Measurements from ENCODE around the gene KCNE2. TPM values are rescaled to one million over a fixed set of nuclear protein-coding genes. Genes with fewer than 3 reads are reported as not detected.

The KCNE2 gene
- total and polyA plus RNA-seq, 4 donors = 0.50 to 2.4 (median 1.6) TPM

DNA sequence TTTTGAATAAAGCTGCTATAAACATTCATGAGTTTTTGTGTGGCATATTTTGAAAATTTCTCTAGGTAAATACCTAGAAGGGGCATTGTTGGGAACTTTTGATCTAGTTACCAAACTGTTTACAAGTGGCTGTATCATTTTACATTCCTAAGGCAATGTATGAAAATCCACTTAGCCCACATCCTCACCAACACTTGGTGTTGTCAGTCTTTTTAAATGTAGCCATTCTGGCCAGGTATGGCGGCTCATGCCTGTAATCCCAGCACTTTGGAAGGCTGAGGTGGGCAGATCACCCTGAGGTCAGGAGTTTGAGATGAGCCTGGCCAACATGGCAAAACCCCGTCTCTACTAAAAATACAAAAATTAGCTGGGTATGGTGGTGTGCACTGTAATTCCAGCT, 5.9 kb upstream of the KCNE2 start:
- Histone ChIP-seq H3K27ac (ENCODE audit: low read depth in 1 of 2, low read length in 2 of 2) (no peak overlapping the region), H3K27me3 (ENCODE audit: control insufficient read depth in 1 of 2, insufficient read depth in 2 of 2, low read length in 1 of 2) (no peaks in the 10 kb centered on the region), H3K36me3 (ENCODE audit: control insufficient read depth in 1 of 2, insufficient read depth in 2 of 2, low read length in 1 of 2) (no peaks in the 10 kb centered on the region), H3K4me1 (ENCODE audit: control insufficient read depth in 1 of 2, insufficient read depth in 2 of 2, low read length in 2 of 2) (no peaks in the 10 kb centered on the region), H3K9me3 (ENCODE audit: control insufficient read depth, low read length) (no peaks in the 10 kb centered on the region), H3K4me3 (ENCODE audit: low read length in 2 of 2) (no peak overlapping the region)
- ATAC-seq (ENCODE audit: low FRiP score) (no peak), DNase-seq (no peak)
- 89 to 96% methylated on average over 2 of the region's 2 CpGs for WGBS, 2 donors
- intact Hi-C loops (cut with DNase I) = no loop called here

DNA sequence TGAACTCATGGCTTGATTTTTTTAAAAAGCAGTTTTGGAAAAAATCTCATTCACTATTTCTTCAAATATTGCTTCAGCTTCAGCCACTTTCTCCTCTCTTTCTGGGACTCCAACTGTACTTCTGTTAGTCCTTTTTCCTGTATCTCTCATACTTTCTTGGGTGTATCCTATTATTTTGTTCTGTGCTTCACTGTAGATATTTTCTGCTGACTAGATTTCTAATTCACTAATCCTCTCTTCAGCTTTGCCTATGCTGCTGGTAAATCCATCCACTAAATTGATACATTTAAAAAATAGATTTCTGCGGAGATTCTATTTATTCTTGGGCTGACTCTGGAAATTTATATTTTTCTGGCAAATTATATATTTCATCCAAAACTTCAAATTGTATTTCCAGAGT, 4.9 kb upstream of the KCNE2 start:
- intact Hi-C loops (cut with DNase I) = no loop called here
- H3K9me3 ChIP-seq (ENCODE audit: control insufficient read depth, low read length) = no peaks in the 10 kb centered on the region
- H3K27ac ChIP-seq (ENCODE audit: low read depth in 1 of 2, low read length in 2 of 2) = no peak overlapping the region
- no peaks in the 10 kb centered on the region for H3K27me3 ChIP-seq (ENCODE audit: control insufficient read depth in 1 of 2, insufficient read depth in 2 of 2, low read length in 1 of 2)
- H3K4me1 ChIP-seq (ENCODE audit: control insufficient read depth in 1 of 2, insufficient read depth in 2 of 2, low read length in 2 of 2) = no peaks in the 10 kb centered on the region
- WGBS, 2 donors = 39 to 48% methylated on average over 1 of the region's 1 CpG
- ATAC-seq (ENCODE audit: low FRiP score) (no peak), DNase-seq (no peak)
- H3K36me3 ChIP-seq (ENCODE audit: control insufficient read depth in 1 of 2, insufficient read depth in 2 of 2, low read length in 1 of 2) = no peaks in the 10 kb centered on the region
- H3K4me3 ChIP-seq (ENCODE audit: low read length in 2 of 2) = no peak overlapping the region

GRCh38 chr21:34360488-34361241, 3.1 kb upstream of the KCNE2 start:
- Histone ChIP-seq H3K27ac (ENCODE audit: low read depth in 1 of 2, low read length in 2 of 2) (no peak overlapping the region), H3K9me3 (ENCODE audit: control insufficient read depth, low read length) (no peaks in the 10 kb centered on the region), H3K27me3 (ENCODE audit: control insufficient read depth in 1 of 2, insufficient read depth in 2 of 2, low read length in 1 of 2) (no peaks in the 10 kb centered on the region), H3K36me3 (ENCODE audit: control insufficient read depth in 1 of 2, insufficient read depth in 2 of 2, low read length in 1 of 2) (no peaks in the 10 kb centered on the region), H3K4me1 (ENCODE audit: control insufficient read depth in 1 of 2, insufficient read depth in 2 of 2, low read length in 2 of 2) (no peaks in the 10 kb centered on the region), H3K4me3 (ENCODE audit: low read length in 2 of 2) (no peak overlapping the region)
- ATAC-seq (ENCODE audit: low FRiP score) = no peak
- intact Hi-C loops (cut with DNase I) = no loop called here
- WGBS, 2 donors = 93 to 95% methylated on average over 12 of the region's 12 CpGs
- DNase-seq = no peak

DNA sequence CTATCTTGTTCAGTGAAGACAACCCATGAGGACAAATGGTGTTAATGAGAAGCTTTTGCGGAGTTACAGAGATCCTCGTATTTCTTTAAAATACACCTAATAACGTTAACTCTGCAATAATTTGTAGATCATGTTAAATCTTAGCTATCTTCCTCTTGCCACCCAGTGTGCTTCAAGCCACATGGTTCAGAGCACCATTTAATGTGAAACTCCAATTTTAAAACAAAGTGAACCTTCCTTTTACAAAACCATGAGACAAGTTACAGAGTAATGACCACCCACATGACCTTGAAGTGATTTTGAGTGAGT, 1.7 kb upstream of the KCNE2 start:
- no peak for ATAC-seq (ENCODE audit: low FRiP score)
- H3K4me1 ChIP-seq (ENCODE audit: control insufficient read depth in 1 of 2, insufficient read depth in 2 of 2, low read length in 2 of 2) = no peaks in the 10 kb centered on the region
- WGBS, 2 donors = 19 to 27% methylated on average over 3 of the region's 3 CpGs
- no peak for DNase-seq
- intact Hi-C loops (cut with DNase I) = no loop called here
- H3K27me3 ChIP-seq (ENCODE audit: control insufficient read depth in 1 of 2, insufficient read depth in 2 of 2, low read length in 1 of 2) = no peaks in the 10 kb centered on the region
- no peak overlapping the region for H3K4me3 ChIP-seq (ENCODE audit: low read length in 2 of 2)
- no peak overlapping the region for H3K27ac ChIP-seq (ENCODE audit: low read depth in 1 of 2, low read length in 2 of 2)
- no peaks in the 10 kb centered on the region for H3K36me3 ChIP-seq (ENCODE audit: control insufficient read depth in 1 of 2, insufficient read depth in 2 of 2, low read length in 1 of 2)
- H3K9me3 ChIP-seq (ENCODE audit: control insufficient read depth, low read length) = no peaks in the 10 kb centered on the region

DNA sequence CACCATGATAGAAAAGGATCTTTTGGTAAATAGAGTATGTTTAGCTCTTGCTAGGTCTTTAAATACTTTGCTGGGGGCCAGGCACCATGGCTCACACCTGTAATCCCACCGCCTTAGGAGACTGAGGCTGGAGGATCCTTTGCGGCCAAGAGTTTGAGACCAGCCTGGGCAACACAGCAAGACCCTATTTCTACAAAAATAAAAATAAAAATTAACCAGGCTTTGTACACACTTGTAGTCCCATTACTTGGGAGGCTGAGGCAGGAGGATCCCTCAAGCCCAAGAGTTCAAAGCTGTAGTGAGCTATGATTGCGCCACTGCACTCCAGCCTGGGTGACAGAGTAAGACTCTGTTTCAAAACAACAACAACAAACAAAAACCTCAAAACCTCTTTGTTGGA, 1.1 kb upstream of the KCNE2 start:
- WGBS, 2 donors = 98 to 99% methylated on average over 3 of the region's 3 CpGs
- no peaks in the 10 kb centered on the region for H3K9me3 ChIP-seq (ENCODE audit: control insufficient read depth, low read length)

GRCh38 chr21:34364921-34365320, 1.1 kb downstream of the KCNE2 start:
- Histone ChIP-seq H3K36me3 (ENCODE audit: control insufficient read depth in 1 of 2, insufficient read depth in 2 of 2, low read length in 1 of 2) (no peaks in the 10 kb centered on the region), H3K4me3 (ENCODE audit: low read length in 2 of 2) (no peak overlapping the region), H3K9me3 (ENCODE audit: control insufficient read depth, low read length) (no peaks in the 10 kb centered on the region), H3K4me1 (ENCODE audit: control insufficient read depth in 1 of 2, insufficient read depth in 2 of 2, low read length in 2 of 2) (no peaks in the 10 kb centered on the region), H3K27ac (ENCODE audit: low read depth in 1 of 2, low read length in 2 of 2) (no peak overlapping the region), H3K27me3 (ENCODE audit: control insufficient read depth in 1 of 2, insufficient read depth in 2 of 2, low read length in 1 of 2) (no peaks in the 10 kb centered on the region)
- DNase-seq = no peak
- ATAC-seq (ENCODE audit: low FRiP score) = no peak
- intact Hi-C loops (cut with DNase I) = no loop called here

More for the DNA sequence above, 1.1 kb upstream of the KCNE2 start:
- no peak overlapping the region for H3K27ac ChIP-seq (ENCODE audit: low read depth in 1 of 2, low read length in 2 of 2)
- no peaks in the 10 kb centered on the region for H3K27me3 ChIP-seq (ENCODE audit: control insufficient read depth in 1 of 2, insufficient read depth in 2 of 2, low read length in 1 of 2)
- no peak for ATAC-seq (ENCODE audit: low FRiP score)
- DNase-seq = no peak
- no peak overlapping the region for H3K4me3 ChIP-seq (ENCODE audit: low read length in 2 of 2)
- intact Hi-C loops (cut with DNase I) = no loop called here
- H3K4me1 ChIP-seq (ENCODE audit: control insufficient read depth in 1 of 2, insufficient read depth in 2 of 2, low read length in 2 of 2) = no peaks in the 10 kb centered on the region
- no peaks in the 10 kb centered on the region for H3K36me3 ChIP-seq (ENCODE audit: control insufficient read depth in 1 of 2, insufficient read depth in 2 of 2, low read length in 1 of 2)

DNA sequence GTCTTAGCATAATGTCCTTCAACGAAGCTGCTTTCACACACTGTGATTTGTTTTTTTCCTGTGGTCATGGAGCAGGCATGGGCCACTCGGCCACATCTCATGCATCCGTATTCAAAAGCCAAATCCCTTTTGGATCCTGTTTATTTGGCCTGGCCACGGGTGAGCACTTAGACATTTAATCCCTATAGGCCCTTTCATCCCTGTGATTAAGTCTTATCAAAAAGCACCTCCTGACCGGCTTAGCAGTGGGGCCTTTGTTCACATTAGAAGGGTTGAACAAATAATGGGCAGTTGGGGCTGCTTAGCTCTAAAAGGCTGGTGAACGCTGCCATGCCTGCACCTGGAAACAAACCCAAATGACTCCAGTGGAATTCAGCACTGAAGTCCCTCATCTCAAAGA, 2.0 kb downstream of the KCNE2 start:
- H3K36me3 ChIP-seq (ENCODE audit: control insufficient read depth in 1 of 2, insufficient read depth in 2 of 2, low read length in 1 of 2) = peaks cover 0 to 2% of the 10 kb centered on the region in 2 donors
- intact Hi-C loops (cut with DNase I) = no loop called here
- no peaks in the 10 kb centered on the region for H3K27me3 ChIP-seq (ENCODE audit: control insufficient read depth in 1 of 2, insufficient read depth in 2 of 2, low read length in 1 of 2)
- WGBS, 2 donors = 79 to 84% methylated on average over 6 of the region's 6 CpGs
- H3K4me1 ChIP-seq (ENCODE audit: control insufficient read depth in 1 of 2, insufficient read depth in 2 of 2, low read length in 2 of 2) = no peaks in the 10 kb centered on the region
- DNase-seq = no peak
- H3K27ac ChIP-seq (ENCODE audit: low read depth in 1 of 2, low read length in 2 of 2) = no peak overlapping the region
- no peak for ATAC-seq (ENCODE audit: low FRiP score)
- H3K4me3 ChIP-seq (ENCODE audit: low read length in 2 of 2) = no peak overlapping the region
- H3K9me3 ChIP-seq (ENCODE audit: control insufficient read depth, low read length) = no peaks in the 10 kb centered on the region

DNA sequence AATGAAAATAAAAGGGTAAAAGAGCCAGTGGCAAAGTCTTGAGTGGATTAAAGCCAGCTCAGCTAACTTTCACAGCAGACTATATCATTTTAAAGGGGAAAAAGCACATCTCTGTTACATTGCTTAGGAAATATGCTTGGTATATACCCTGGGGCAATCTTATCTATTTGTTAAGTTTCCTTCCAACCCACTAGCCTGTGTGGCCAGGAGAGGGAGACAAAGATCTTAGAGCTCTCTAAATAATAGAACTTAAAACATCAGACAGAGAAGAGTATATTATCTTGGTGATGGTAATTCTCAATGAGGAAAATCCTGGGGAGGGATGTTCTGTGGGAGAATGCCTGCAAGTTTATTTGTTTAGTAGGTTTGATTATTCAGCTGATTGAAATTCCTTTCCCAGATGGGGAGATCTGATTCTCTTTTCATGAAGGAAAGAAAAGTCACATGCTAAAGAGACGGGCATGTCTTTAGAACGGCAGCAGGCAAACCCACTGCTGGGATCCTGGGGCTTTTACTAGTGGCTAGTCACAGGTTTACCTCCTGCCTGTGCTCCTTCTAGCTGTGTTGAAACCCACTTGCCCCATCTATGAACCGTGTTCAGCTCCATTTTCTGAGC, 3.6 kb downstream of the KCNE2 start:
- H3K27me3 ChIP-seq (ENCODE audit: control insufficient read depth in 1 of 2, insufficient read depth in 2 of 2, low read length in 1 of 2) = no peaks in the 10 kb centered on the region
- H3K27ac ChIP-seq (ENCODE audit: low read depth in 1 of 2, low read length in 2 of 2) = no peak overlapping the region
- intact Hi-C loops (cut with DNase I) = no loop called here
- WGBS, 2 donors = 53 to 74% methylated on average over 3 of the region's 3 CpGs
- no peaks in the 10 kb centered on the region for H3K9me3 ChIP-seq (ENCODE audit: control insufficient read depth, low read length)
- DNase-seq (no peak), ATAC-seq (ENCODE audit: low FRiP score) (peak; percentile 36)
- no peak overlapping the region for H3K4me3 ChIP-seq (ENCODE audit: low read length in 2 of 2)
- peaks cover 0 to 2% of the 10 kb centered on the region in 2 donors for H3K36me3 ChIP-seq (ENCODE audit: control insufficient read depth in 1 of 2, insufficient read depth in 2 of 2, low read length in 1 of 2)
- H3K4me1 ChIP-seq (ENCODE audit: control insufficient read depth in 1 of 2, insufficient read depth in 2 of 2, low read length in 2 of 2) = no peaks in the 10 kb centered on the region

- DNase-seq (no peak), ATAC-seq (ENCODE audit: low FRiP score) (no peak)
- Histone ChIP-seq H3K4me3 (ENCODE audit: low read length in 2 of 2) (no peak overlapping the region), H3K36me3 (ENCODE audit: control insufficient read depth in 1 of 2, insufficient read depth in 2 of 2, low read length in 1 of 2) (peaks cover 0 to 2% of the 10 kb centered on the region in 2 donors), H3K4me1 (ENCODE audit: control insufficient read depth in 1 of 2, insufficient read depth in 2 of 2, low read length in 2 of 2) (no peaks in the 10 kb centered on the region), H3K27ac (ENCODE audit: low read depth in 1 of 2, low read length in 2 of 2) (no peak overlapping the region), H3K27me3 (ENCODE audit: control insufficient read depth in 1 of 2, insufficient read depth in 2 of 2, low read length in 1 of 2) (no peaks in the 10 kb centered on the region), H3K9me3 (ENCODE audit: control insufficient read depth, low read length) (no peaks in the 10 kb centered on the region)
- WGBS, 2 donors = 44 to 55% methylated on average over 1 of the region's 1 CpG
- intact Hi-C loops (cut with DNase I) = no loop called here
Measured at GRCh38 chr21:34369741-34370140, 5.9 kb downstream of the KCNE2 start.
